Glutamatergic neuron (in vitro differentiated cells): ENCODE results near the gene TOMM70. TPM values are rescaled to one million over a fixed set of nuclear protein-coding genes. Genes with fewer than 3 reads are reported as not detected.

ENCODE experiments used
- DNase-seq: peaks from one replicate; pipeline ENCODE4 v3.0.0; 2022
- H3K27ac Mint-ChIP-seq: one replicate; pipeline ENCODE4 v1.8.0; 2020; ENCODE audit warnings: mild to moderate bottlenecking, mixed read lengths, inconsistent platforms; ENCODE audit not compliant: unreplicated experiment
- H3K27me3 Mint-ChIP-seq: one replicate; pipeline ENCODE4 v1.8.0; 2020; ENCODE audit warnings: mild to moderate bottlenecking, moderate library complexity, mixed read lengths, inconsistent platforms; ENCODE audit not compliant: unreplicated experiment
- H3K36me3 Mint-ChIP-seq: one replicate; pipeline ENCODE4 v1.8.0; 2020; ENCODE audit warnings: mild to moderate bottlenecking, mixed read lengths, inconsistent platforms; ENCODE audit not compliant: unreplicated experiment
- H3K4me1 Mint-ChIP-seq: one replicate; pipeline ENCODE4 v1.8.0; 2020; ENCODE audit warnings: mild to moderate bottlenecking, low read depth, mixed read lengths, inconsistent platforms; ENCODE audit not compliant: unreplicated experiment
- H3K4me3 Mint-ChIP-seq: one replicate; pipeline ENCODE4 v1.8.0; 2020; ENCODE audit warnings: mild to moderate bottlenecking, mixed read lengths, inconsistent platforms; ENCODE audit not compliant: unreplicated experiment
- H3K9me3 Mint-ChIP-seq: one replicate; pipeline ENCODE4 v1.8.0; 2020; ENCODE audit warnings: mild to moderate bottlenecking, moderate library complexity, mixed read lengths, inconsistent platforms; ENCODE audit not compliant: unreplicated experiment
- total RNA-seq: library from RNA; stranded (reverse); fragmentation: NEBNext Ultra II Directional; extraction: Animal tissue kit (Norgen Biotek cat#: 25700); gene quantifications from one replicate; pipeline ENCODE4 v1.2.1, GENCODE V29; 2021; ENCODE audit not compliant: unreplicated experiment
- TF ChIP-seq, protein P1 (sequence below): fragments of 200-600 bp; sonication (generic); IDR thresholded peaks from one replicate; pipeline ENCODE4 v1.5.0; 2021; ENCODE audit not compliant: partially characterized antibody, unreplicated experiment

TOMM70 gene
- total RNA-seq, 1 donor from 2014 or later: 34.7 TPM

DNA sequence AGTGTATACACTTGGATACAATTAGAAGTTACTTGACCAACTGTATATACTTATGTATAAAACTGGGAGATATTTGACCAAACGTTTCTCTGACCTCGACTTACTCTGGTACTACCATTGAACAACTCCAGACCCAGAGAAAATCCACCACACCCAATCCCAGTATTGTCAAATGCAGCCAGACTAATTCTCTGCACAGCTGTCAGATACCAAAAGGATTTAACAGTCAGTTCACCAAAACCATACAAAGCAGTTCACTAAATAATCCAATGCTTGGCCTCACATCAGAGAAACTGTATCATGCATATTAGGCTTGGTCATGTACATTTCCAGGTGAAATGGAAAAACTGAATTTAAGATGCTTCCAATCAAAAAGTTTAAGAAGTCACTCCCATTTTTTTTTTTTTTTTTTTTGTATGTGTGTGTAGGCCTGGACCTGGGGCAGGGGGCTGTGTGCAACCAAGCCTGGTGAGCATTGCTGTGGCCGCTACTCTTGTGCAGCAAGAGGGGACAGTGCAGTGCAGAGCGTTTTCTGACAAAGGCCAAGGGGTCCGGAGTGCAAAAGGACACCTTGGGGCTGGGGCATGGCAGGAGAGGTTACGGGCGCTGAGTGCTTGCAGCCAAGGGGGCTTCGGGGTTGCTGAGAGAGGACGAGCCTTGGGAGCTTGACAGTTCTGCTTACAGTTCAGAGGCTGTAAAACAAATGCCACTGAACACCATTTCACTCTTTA lies 1.4 kb downstream of the TOMM70 start:
- H3K4me3 Mint-ChIP-seq: peak overlapping the region; percentile 94
- TF ChIP-seq, protein P1, sequence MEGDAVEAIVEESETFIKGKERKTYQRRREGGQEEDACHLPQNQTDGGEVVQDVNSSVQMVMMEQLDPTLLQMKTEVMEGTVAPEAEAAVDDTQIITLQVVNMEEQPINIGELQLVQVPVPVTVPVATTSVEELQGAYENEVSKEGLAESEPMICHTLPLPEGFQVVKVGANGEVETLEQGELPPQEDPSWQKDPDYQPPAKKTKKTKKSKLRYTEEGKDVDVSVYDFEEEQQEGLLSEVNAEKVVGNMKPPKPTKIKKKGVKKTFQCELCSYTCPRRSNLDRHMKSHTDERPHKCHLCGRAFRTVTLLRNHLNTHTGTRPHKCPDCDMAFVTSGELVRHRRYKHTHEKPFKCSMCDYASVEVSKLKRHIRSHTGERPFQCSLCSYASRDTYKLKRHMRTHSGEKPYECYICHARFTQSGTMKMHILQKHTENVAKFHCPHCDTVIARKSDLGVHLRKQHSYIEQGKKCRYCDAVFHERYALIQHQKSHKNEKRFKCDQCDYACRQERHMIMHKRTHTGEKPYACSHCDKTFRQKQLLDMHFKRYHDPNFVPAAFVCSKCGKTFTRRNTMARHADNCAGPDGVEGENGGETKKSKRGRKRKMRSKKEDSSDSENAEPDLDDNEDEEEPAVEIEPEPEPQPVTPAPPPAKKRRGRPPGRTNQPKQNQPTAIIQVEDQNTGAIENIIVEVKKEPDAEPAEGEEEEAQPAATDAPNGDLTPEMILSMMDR: no peak

DNA sequence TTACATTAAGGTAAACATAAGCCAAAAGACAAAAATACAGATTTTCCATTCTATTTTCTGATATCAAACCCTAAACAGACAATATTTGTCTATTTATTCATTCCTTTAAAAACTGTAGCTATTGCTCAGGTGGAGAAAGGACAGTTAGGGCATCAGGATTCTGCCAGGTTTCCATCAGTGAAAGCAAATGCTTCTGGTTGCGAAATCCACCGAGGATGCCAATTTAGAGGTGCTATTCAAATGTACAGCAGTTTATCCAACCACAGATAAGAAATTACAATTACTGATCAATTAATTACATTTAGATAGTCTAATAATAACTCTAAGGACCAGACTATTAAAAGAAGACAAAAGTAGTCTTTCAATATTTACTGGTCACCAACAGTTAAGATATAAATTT lies 3.9 kb downstream of the TOMM70 start:
- no peak for DNase-seq
- peaks cover 2% of the 10 kb centered on the region for H3K9me3 Mint-ChIP-seq
- TF ChIP-seq, protein P1: no peak
- H3K4me3 Mint-ChIP-seq: no peak overlapping the region
- no peaks in the 10 kb centered on the region for H3K27me3 Mint-ChIP-seq
- H3K27ac Mint-ChIP-seq: no peak overlapping the region
- no peaks in the 10 kb centered on the region for H3K36me3 Mint-ChIP-seq
- peaks cover 6% of the 10 kb centered on the region for H3K4me1 Mint-ChIP-seq

More for the DNA sequence above, 1.4 kb downstream of the TOMM70 start:
- Mint-ChIP-seq H3K27me3 (peaks cover 1% of the 10 kb centered on the region), H3K27ac (peak overlapping the region; percentile 31), H3K4me1 (peaks cover 10% of the 10 kb centered on the region), H3K9me3 (peaks cover 2% of the 10 kb centered on the region), H3K36me3 (no peaks in the 10 kb centered on the region)
- DNase-seq: no peak

DNA sequence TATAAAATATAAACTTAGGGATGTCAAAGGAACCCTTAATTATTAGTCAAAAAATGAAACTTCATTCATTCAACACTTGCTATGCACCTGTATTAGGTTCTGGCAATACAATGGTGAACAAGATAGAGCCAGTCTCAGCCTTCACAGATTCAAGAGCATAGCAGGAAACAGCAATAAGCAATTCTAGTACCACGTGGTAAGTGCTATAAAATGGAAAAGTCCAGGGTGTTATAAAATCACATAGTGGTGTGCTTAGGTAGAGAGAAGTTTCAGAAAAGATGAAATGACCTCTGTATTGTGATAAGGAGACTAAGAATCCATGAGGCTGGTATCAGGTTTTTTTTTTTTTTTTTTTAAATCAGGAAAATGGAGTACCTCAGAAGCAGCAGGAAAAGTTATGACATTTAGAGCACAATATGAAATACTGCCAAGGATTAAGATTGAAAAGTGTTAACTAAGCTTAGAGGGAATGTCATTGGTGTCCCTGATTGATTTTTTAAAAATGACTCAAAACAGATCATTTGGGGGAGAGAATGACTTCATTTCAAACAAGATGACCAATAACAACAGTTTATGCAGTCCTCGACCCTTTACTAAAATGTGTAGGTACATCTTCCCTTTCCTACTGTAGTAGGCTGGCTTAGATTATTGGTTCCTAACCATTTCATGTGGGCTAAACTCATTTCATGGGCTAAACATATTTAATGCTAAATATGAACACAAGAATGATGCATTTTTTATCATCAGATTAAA lies 5.0 kb downstream of the TOMM70 start:
- no peaks in the 10 kb centered on the region for H3K27me3 Mint-ChIP-seq
- no peak for DNase-seq
- peaks cover 6% of the 10 kb centered on the region for H3K4me1 Mint-ChIP-seq
- H3K27ac Mint-ChIP-seq: no peak overlapping the region
- H3K9me3 Mint-ChIP-seq: peaks cover 2% of the 10 kb centered on the region
- H3K4me3 Mint-ChIP-seq: no peak overlapping the region
- H3K36me3 Mint-ChIP-seq: no peaks in the 10 kb centered on the region
- TF ChIP-seq, protein P1: no peak

DNA sequence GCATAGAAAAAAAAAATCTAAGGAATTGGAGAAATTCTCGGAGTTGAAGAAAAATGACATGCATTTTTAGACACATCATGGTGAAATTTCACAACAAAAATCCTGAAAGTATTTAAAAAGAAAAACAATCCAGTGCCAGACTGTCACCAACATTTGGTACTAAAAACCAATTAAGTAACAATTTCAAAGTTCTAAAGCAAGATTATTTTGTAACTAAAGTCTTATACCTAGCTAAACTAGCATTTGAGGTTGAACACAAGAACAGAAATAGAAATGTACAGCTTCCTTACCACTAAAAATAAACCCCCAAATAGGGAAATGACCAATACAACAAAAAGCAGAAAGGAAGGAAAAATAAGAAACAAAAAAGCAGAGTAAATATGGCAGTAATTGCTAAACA lies 11.9 kb downstream of the TOMM70 start:
- DNase-seq: no peak
- no peak overlapping the region for H3K4me3 Mint-ChIP-seq
- peaks cover 2% of the 10 kb centered on the region for H3K27me3 Mint-ChIP-seq
- TF ChIP-seq, protein P1: no peak
- H3K27ac Mint-ChIP-seq: no peak overlapping the region
- H3K4me1 Mint-ChIP-seq: no peaks in the 10 kb centered on the region
- no peaks in the 10 kb centered on the region for H3K9me3 Mint-ChIP-seq
- peaks cover 3% of the 10 kb centered on the region for H3K36me3 Mint-ChIP-seq
